Liver (tissue), 9 donors: ENCODE data around the gene DDR2. TPM values are rescaled to one million over a fixed set of nuclear protein-coding genes. Genes with fewer than 3 reads are reported as not detected.
A peak's percentile ranks its signal among the peaks of the same experiment; 100 is the strongest.

Source experiments
- DNase-seq: peaks from one replicate; pipeline ENCODE4 v3.0.0-alpha.2; 2017; ENCODE audit warnings: low spot score
- H3K27ac ChIP-seq, 2 donors: one replicate each; pipeline ENCODE4 v1.7.0; 2013; ENCODE audit warnings: inconsistent platforms in 2 of 2, low read length in 2 of 2, control low read depth in 1 of 2, low read depth in 1 of 2, mild to moderate bottlenecking in 1 of 2
- H3K27me3 ChIP-seq, 4 donors: one replicate each; pipeline versions ENCODE4 v1.6.1 to v1.7.0; 2013; ENCODE audit warnings: low read length in 3 of 4, inconsistent platforms in 1 of 4, mild to moderate bottlenecking in 1 of 4, moderate library complexity in 1 of 4; ENCODE audit not compliant: control insufficient read depth in 4 of 4, insufficient read depth in 4 of 4
- H3K36me3 ChIP-seq, 4 donors: one replicate each; pipeline versions ENCODE4 v1.6.1 to v1.7.0; 2013; ENCODE audit warnings: low read length in 3 of 4, mild to moderate bottlenecking in 3 of 4, low read depth in 1 of 4, moderate library complexity in 1 of 4; ENCODE audit not compliant: control insufficient read depth in 4 of 4, insufficient read depth in 3 of 4
- H3K4me1 ChIP-seq, 4 donors: one replicate each; pipeline versions ENCODE4 v1.6.1 to v1.7.0; 2013; ENCODE audit warnings: low read length in 3 of 4, mild to moderate bottlenecking in 3 of 4, moderate library complexity in 1 of 4; ENCODE audit not compliant: control insufficient read depth in 4 of 4, insufficient read depth in 4 of 4
- H3K4me3 ChIP-seq, 3 donors: one replicate each; pipeline versions ENCODE4 v1.6.1 to v1.7.0; 2013; ENCODE audit warnings: low read length in 3 of 3, control low read depth in 1 of 3, low read depth in 1 of 3, mild to moderate bottlenecking in 1 of 3
- H3K9ac ChIP-seq, 2 donors: one replicate each; pipeline ENCODE4 v1.7.0; 2013; ENCODE audit warnings: low read length in 2 of 2, mild to moderate bottlenecking in 2 of 2, moderate library complexity in 2 of 2, control low read depth in 1 of 2, low read depth in 1 of 2
- H3K9me3 ChIP-seq, 4 donors: one replicate each; pipeline versions ENCODE4 v1.6.1 to v1.7.0; 2013; ENCODE audit warnings: low read length in 3 of 4; ENCODE audit not compliant: control insufficient read depth in 4 of 4
- EGR1 ChIP-seq, 2 donors: IDR thresholded peaks; 2 replicates each; pipeline ENCODE4 v1.6.1; 2016 to 2018; ENCODE audit warnings: antibody characterized with exemption in 2 of 2, low read depth in 2 of 2
- FOXA1 ChIP-seq: IDR thresholded peaks from 2 replicates; pipeline ENCODE4 v1.6.1; 2016; ENCODE audit warnings: antibody characterized with exemption
- FOXA2 ChIP-seq: IDR thresholded peaks from 2 replicates; pipeline ENCODE4 v1.6.1; 2016; ENCODE audit warnings: antibody characterized with exemption
- NR2F2 ChIP-seq: IDR thresholded peaks from 2 replicates; pipeline ENCODE4 v1.6.1; 2016; ENCODE audit warnings: antibody characterized with exemption
- RAD21 ChIP-seq, 2 donors: IDR thresholded peaks; 2 replicates each; pipeline ENCODE4 v1.6.1; 2016; ENCODE audit warnings: antibody characterized with exemption in 2 of 2, mild to moderate bottlenecking in 2 of 2
- RXRA ChIP-seq, 2 donors: IDR thresholded peaks; 2 replicates each; pipeline ENCODE4 v1.6.1; 2017 to 2018; ENCODE audit warnings: antibody characterized with exemption in 2 of 2, mild to moderate bottlenecking in 1 of 2
- YY1 ChIP-seq: IDR thresholded peaks from 2 replicates; pipeline ENCODE4 v1.6.1; 2016; ENCODE audit warnings: antibody characterized with exemption, mild to moderate bottlenecking
- WGBS: extraction: QIAGEN DNeasy Blood & Tissue Kit; methylation state at CpG from one replicate; pipeline ENCODE4 v1.1.7; 2013; 5-methylcytosine and 5-hydroxymethylcytosine counted together
- polyA plus RNA-seq, 2 donors: library from polyadenylated mRNA; stranded (reverse) in 1 of 2; unstranded in 1 of 2; fragments of 200-250 nt in 1 of 2; fragments of >200 nt in 1 of 2; fragmentation: Nextera tagmentation in 1 of 2; extraction: Ambion mirVana in 1 of 2; gene quantifications; one replicate each; pipeline versions ENCODE4 v1.2.1 to v1.2.3, GENCODE V29; 2013 to 2015
- total RNA-seq, 2 donors: library from RNA; depleted of rRNA; stranded (reverse); fragments of >200 nt; gene quantifications; one replicate each; pipeline ENCODE4 v1.2.3, GENCODE V29; 2014
- TF ChIP-seq, protein P1 (sequence below): IDR thresholded peaks from 2 replicates; pipeline ENCODE4 v1.6.1; 2016; ENCODE audit warnings: antibody characterized with exemption
- TF ChIP-seq, protein P2 (sequence below): IDR thresholded peaks from 2 replicates; pipeline ENCODE4 v1.6.1; 2016; ENCODE audit warnings: antibody characterized with exemption, mild to moderate bottlenecking
- TF ChIP-seq, protein P3 (sequence below): IDR thresholded peaks from 2 replicates; pipeline ENCODE4 v1.6.1; 2016; ENCODE audit warnings: antibody characterized with exemption
- donor health status: healthy.
- donor health status: healthy.
- donor health status: healthy.
- donor health status: healthy.
- donor health status: healthy.

Gene DDR2
- total and polyA plus RNA-seq, 4 donors: 1.2 to 6.4 (median 2.1) TPM

DNA sequence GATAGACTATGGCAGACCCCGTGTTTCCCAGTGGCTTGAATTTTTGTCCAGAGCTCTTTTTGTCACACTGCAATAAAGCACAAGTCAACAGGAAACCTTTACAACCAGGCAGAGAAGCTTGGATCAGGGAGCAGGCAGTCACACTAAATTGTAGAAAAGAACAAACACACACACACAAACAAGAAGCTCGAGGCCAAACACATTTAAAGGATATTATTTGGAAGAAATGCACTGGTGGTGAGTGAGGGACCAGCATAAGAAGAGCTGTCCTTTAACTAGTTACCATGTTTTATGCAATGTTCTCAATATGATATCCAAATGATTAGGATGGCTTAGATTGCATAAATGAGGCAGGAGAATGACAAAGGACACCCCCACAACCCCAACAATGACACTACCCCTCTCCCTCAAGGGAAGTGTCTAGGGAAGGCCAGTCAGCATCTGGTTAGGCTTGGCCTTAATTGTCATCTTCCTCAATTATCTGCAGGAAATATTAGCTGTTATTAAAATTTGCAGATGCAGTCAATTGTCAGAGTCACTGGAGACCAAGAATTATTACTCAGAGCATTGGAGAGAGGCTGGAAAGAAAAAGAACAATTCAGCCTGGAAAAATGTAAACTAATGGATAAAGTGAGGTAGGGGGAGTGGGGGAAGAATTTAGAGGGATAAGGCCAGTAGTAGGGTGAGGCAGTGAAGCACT lies 35.3 kb downstream of the DDR2 start:
- Histone ChIP-seq H3K36me3 (no peaks in the 10 kb centered on the region), H3K9ac (no peak overlapping the region), H3K9me3 (no peaks in the 10 kb centered on the region), H3K27me3 (no peaks in the 10 kb centered on the region), H3K27ac (no peak overlapping the region), H3K4me1 (no peaks in the 10 kb centered on the region), H3K4me3 (no peak overlapping the region)
- DNase-seq: no peak
- WGBS: 65% methylated on average over 2 of the region's 2 CpGs
- no peak for TF ChIP-seq FOXA1
- TF ChIP-seq, protein P1, sequence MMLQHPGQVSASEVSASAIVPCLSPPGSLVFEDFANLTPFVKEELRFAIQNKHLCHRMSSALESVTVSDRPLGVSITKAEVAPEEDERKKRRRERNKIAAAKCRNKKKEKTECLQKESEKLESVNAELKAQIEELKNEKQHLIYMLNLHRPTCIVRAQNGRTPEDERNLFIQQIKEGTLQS: no peak
- TF ChIP-seq, protein P2, sequence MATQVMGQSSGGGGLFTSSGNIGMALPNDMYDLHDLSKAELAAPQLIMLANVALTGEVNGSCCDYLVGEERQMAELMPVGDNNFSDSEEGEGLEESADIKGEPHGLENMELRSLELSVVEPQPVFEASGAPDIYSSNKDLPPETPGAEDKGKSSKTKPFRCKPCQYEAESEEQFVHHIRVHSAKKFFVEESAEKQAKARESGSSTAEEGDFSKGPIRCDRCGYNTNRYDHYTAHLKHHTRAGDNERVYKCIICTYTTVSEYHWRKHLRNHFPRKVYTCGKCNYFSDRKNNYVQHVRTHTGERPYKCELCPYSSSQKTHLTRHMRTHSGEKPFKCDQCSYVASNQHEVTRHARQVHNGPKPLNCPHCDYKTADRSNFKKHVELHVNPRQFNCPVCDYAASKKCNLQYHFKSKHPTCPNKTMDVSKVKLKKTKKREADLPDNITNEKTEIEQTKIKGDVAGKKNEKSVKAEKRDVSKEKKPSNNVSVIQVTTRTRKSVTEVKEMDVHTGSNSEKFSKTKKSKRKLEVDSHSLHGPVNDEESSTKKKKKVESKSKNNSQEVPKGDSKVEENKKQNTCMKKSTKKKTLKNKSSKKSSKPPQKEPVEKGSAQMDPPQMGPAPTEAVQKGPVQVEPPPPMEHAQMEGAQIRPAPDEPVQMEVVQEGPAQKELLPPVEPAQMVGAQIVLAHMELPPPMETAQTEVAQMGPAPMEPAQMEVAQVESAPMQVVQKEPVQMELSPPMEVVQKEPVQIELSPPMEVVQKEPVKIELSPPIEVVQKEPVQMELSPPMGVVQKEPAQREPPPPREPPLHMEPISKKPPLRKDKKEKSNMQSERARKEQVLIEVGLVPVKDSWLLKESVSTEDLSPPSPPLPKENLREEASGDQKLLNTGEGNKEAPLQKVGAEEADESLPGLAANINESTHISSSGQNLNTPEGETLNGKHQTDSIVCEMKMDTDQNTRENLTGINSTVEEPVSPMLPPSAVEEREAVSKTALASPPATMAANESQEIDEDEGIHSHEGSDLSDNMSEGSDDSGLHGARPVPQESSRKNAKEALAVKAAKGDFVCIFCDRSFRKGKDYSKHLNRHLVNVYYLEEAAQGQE: no peak
- TF ChIP-seq, protein P3, sequence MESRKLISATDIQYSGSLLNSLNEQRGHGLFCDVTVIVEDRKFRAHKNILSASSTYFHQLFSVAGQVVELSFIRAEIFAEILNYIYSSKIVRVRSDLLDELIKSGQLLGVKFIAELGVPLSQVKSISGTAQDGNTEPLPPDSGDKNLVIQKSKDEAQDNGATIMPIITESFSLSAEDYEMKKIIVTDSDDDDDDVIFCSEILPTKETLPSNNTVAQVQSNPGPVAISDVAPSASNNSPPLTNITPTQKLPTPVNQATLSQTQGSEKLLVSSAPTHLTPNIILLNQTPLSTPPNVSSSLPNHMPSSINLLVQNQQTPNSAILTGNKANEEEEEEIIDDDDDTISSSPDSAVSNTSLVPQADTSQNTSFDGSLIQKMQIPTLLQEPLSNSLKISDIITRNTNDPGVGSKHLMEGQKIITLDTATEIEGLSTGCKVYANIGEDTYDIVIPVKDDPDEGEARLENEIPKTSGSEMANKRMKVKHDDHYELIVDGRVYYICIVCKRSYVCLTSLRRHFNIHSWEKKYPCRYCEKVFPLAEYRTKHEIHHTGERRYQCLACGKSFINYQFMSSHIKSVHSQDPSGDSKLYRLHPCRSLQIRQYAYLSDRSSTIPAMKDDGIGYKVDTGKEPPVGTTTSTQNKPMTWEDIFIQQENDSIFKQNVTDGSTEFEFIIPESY: no peak

DNA sequence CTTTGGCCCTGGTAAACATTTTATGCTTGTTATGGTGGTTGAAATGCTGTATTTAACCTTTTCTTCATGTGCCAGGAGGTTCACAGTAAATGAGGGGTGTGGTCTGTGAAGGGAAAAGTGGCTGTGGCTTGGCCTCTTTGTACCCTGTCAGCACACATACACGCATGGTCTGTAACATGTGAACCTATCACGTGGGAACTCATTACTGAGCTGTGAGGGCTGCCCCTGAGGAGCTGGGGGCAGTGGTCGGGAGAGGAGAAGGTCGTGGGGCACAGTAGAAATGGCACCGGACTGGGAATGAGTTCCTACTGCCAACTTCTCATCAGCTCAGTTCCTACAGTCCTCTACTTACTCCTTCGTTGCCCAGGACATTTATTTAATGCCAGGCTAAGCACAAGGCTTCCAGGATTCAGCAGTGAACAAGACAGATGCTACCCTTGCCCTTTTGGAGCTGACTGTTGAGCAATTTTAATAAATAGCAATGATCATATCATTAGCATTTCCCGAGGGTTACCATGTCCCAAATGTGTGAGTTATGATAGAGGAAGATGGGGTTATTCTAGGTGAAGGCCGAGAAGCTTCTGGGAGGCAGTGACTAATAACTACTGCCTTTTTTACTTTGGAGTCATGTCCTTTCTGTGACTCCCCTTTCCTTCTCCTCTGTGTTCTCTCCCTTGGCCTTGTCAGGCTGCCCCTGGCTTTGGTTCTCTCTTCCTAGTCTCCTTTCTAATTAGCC lies 38.8 kb downstream of the DDR2 start:
- Histone ChIP-seq H3K4me1 (no peaks in the 10 kb centered on the region), H3K9me3 (no peaks in the 10 kb centered on the region), H3K27me3 (no peaks in the 10 kb centered on the region), H3K9ac (no peak overlapping the region), H3K4me3 (no peak overlapping the region), H3K36me3 (no peaks in the 10 kb centered on the region), H3K27ac (peak overlapping the region; percentile 41 to 51)
- TF ChIP-seq NR2F2 (peak; percentile 64), RAD21 (IDR thresholded peaks at IDR 0.05) (no peak), EGR1 (IDR thresholded peaks at IDR 0.05; ENCODE audit: low read depth in 2 of 2) (no peak), FOXA2 (no peak), YY1 (no peak), RXRA (IDR thresholded peaks at IDR 0.05) (peak; percentile 35 to 52)
- DNase-seq: no peak
- WGBS: 78% methylated on average over 8 of the region's 8 CpGs
